Measurements from ENCODE around the gene STK40.

Gene STK40

DNA sequence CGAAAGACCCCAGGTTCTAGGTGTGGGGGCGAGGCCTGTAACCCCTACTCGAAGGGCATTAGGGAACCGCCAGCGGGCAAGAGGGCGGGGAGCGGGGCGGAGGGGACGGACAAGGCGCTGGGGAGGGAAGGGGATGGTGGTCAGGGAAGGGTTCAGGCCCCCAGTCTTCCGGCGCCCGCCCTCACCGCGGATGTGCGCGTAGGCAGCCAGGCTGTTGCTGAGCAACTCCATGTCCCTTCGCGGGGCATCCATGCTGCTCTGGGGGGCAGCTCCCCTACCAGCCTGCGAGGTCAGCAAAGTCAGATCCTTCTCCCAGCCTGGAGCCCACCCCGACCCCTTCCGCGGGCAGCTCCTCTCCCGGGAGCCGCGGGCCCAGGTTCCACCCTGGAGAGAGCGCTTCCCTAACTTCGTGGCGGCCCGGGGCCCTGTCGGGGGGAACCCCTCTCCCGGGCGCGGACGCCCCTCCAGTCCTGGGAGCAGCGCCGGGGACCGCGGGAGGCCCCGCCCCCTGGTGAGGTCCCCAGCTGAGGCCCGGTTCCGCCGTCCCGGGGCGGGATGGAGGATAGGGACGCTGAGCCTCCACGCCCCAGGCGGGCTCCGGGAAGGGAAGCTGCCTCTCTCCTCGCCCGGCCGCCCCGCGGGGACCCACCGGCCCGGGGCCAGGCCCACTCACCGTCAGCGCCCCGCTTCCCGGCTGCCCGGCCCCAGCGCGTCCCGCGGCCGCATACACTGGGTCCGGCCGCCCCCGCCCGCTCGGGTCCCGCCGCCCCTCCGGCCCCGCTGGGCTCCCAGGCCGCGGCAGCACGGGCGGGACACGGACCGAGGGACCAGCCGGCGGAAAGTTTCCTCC, 62.7 kb downstream of the STK40 start:
- Histone ChIP-seq H3K79me2 (ENCODE audit: low read length) (no peaks in the 10 kb centered on the region), H3K9ac (ENCODE audit: low read length) (no peak overlapping the region), H2AFZ (ENCODE audit: low read length) (peak overlapping the region; percentile 45; the same call in 1 of the 2 replicates), H3K4me3 (ENCODE audit: low read length) (peak overlapping the region; percentile 53), H3K4me2 (ENCODE audit: low read depth, low read length) (peak overlapping the region; percentile 84), H3K4me1 (ENCODE audit: low read length) (no peaks in the 10 kb centered on the region), H3K9me3 (replicated peaks; ENCODE audit: insufficient read depth, low read length) (no peaks in the 10 kb centered on the region), H3K27ac (ENCODE audit: low read length) (no peak overlapping the region), H4K20me1 (ENCODE audit: insufficient read depth, low read length) (no peaks in the 10 kb centered on the region), H3K27me3 (replicated peaks; ENCODE audit: insufficient read depth, low read length) (no peaks in the 10 kb centered on the region), H3F3A (ENCODE audit: insufficient read depth, low read length) (no peaks in the 10 kb centered on the region), H3K9me2 (replicated peaks; ENCODE audit: insufficient read depth, low read length) (no peaks in the 10 kb centered on the region), H3K36me3 (replicated peaks; ENCODE audit: insufficient read depth, low read length) (no peaks in the 10 kb centered on the region)
- no peak for DNase-seq
- TF ChIP-seq EZH2phosphoT487 (IDR thresholded peaks at IDR 0.05; ENCODE audit: low read length) (no peak), EZH2 (optimal IDR thresholded peaks at IDR 0.05; ENCODE audit: low read depth, low read length) (no peak)
- TF ChIP-seq, protein P1, sequence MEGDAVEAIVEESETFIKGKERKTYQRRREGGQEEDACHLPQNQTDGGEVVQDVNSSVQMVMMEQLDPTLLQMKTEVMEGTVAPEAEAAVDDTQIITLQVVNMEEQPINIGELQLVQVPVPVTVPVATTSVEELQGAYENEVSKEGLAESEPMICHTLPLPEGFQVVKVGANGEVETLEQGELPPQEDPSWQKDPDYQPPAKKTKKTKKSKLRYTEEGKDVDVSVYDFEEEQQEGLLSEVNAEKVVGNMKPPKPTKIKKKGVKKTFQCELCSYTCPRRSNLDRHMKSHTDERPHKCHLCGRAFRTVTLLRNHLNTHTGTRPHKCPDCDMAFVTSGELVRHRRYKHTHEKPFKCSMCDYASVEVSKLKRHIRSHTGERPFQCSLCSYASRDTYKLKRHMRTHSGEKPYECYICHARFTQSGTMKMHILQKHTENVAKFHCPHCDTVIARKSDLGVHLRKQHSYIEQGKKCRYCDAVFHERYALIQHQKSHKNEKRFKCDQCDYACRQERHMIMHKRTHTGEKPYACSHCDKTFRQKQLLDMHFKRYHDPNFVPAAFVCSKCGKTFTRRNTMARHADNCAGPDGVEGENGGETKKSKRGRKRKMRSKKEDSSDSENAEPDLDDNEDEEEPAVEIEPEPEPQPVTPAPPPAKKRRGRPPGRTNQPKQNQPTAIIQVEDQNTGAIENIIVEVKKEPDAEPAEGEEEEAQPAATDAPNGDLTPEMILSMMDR (IDR thresholded peaks at IDR 0.05; ENCODE audit: low read length): no peak

GRCh38 chr1:36322041-36322785, 63.5 kb downstream of the STK40 start:
- no peak overlapping the region for H3K9ac ChIP-seq (ENCODE audit: low read length)
- no peaks in the 10 kb centered on the region for H3K79me2 ChIP-seq (ENCODE audit: low read length)
- H3K9me2 ChIP-seq (replicated peaks; ENCODE audit: insufficient read depth, low read length): no peaks in the 10 kb centered on the region
- no peak overlapping the region for H3K4me3 ChIP-seq (ENCODE audit: low read length)
- no peaks in the 10 kb centered on the region for H3K27me3 ChIP-seq (replicated peaks; ENCODE audit: insufficient read depth, low read length)
- no peak for TF ChIP-seq EZH2 (optimal IDR thresholded peaks at IDR 0.05; ENCODE audit: low read depth, low read length)
- no peak for TF ChIP-seq EZH2phosphoT487 (IDR thresholded peaks at IDR 0.05; ENCODE audit: low read length)
- TF ChIP-seq, protein P1 (IDR thresholded peaks at IDR 0.05; ENCODE audit: low read length): no peak
- no peaks in the 10 kb centered on the region for H3K36me3 ChIP-seq (replicated peaks; ENCODE audit: insufficient read depth, low read length)
- H4K20me1 ChIP-seq (ENCODE audit: insufficient read depth, low read length): no peaks in the 10 kb centered on the region
- no peak overlapping the region for H3K4me2 ChIP-seq (ENCODE audit: low read depth, low read length)
- no peak overlapping the region for H2AFZ ChIP-seq (ENCODE audit: low read length)
- no peaks in the 10 kb centered on the region for H3K4me1 ChIP-seq (ENCODE audit: low read length)
- no peak overlapping the region for H3K27ac ChIP-seq (ENCODE audit: low read length)
- H3F3A ChIP-seq (ENCODE audit: insufficient read depth, low read length): no peaks in the 10 kb centered on the region
- no peaks in the 10 kb centered on the region for H3K9me3 ChIP-seq (replicated peaks; ENCODE audit: insufficient read depth, low read length)
- DNase-seq: no peak

DNA sequence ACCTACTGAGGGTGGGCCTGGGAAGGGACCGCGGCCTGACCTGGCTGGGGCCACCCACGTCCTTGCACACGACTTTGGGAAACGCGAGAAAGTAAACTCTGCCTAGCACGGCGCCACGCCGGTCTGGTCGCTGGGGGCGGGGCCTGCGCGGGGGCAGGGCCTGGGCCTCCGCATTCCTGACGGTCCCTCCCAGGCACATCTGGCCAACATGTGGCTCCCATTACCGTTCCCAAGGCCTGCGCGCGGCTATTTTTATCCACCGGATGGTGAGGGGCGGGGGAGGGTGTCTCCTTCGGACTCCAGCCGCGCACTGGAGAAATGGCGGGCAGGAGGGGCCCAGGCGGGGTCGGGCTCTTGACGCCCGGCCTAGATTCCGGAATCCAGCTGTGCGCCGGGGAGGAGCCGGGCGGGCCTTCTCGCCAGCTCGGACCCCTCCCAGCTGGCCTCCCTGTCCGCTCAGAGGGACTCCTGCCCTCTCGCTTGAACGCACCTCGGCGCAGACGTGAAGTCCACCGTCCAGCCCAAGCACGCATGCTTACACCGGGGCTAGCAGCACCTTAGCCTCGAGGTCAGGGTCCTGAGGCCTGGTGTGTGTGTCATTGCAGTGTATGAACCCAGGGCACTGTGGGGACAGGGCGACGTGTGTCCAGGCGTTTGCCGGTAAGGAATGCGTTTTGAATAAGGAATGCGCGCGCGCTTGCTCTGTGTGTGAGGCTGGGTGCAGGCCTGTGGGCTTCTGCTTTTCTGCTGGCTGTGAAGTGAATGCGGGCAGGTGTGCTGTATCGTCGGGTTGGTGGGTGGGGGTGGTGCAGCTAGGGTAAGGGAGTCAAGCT, 64.4 kb downstream of the STK40 start:
- Histone ChIP-seq H4K20me1 (ENCODE audit: insufficient read depth, low read length) (no peaks in the 10 kb centered on the region), H3K4me2 (ENCODE audit: low read depth, low read length) (no peak overlapping the region), H3K9me2 (replicated peaks; ENCODE audit: insufficient read depth, low read length) (no peaks in the 10 kb centered on the region), H3K9me3 (replicated peaks; ENCODE audit: insufficient read depth, low read length) (no peaks in the 10 kb centered on the region), H3F3A (ENCODE audit: insufficient read depth, low read length) (no peaks in the 10 kb centered on the region), H2AFZ (ENCODE audit: low read length) (no peak overlapping the region), H3K4me3 (ENCODE audit: low read length) (no peak overlapping the region), H3K9ac (ENCODE audit: low read length) (no peak overlapping the region), H3K4me1 (ENCODE audit: low read length) (no peaks in the 10 kb centered on the region), H3K27ac (ENCODE audit: low read length) (no peak overlapping the region), H3K79me2 (ENCODE audit: low read length) (no peaks in the 10 kb centered on the region), H3K27me3 (replicated peaks; ENCODE audit: insufficient read depth, low read length) (no peaks in the 10 kb centered on the region), H3K36me3 (replicated peaks; ENCODE audit: insufficient read depth, low read length) (no peaks in the 10 kb centered on the region)
- no peak for DNase-seq
- TF ChIP-seq EZH2 (optimal IDR thresholded peaks at IDR 0.05; ENCODE audit: low read depth, low read length) (no peak), EZH2phosphoT487 (IDR thresholded peaks at IDR 0.05; ENCODE audit: low read length) (no peak)
- TF ChIP-seq, protein P1 (IDR thresholded peaks at IDR 0.05; ENCODE audit: low read length): no peak

Measured in MM.1S (cell line).